ENCODE data around the gene RABGGTB.
"Not testable (repeated sequence)": the region's sequence is repeated elsewhere in the genome, so short reads cannot be mapped to it uniquely, and the experiment has no call there.

RABGGTB gene

DNA sequence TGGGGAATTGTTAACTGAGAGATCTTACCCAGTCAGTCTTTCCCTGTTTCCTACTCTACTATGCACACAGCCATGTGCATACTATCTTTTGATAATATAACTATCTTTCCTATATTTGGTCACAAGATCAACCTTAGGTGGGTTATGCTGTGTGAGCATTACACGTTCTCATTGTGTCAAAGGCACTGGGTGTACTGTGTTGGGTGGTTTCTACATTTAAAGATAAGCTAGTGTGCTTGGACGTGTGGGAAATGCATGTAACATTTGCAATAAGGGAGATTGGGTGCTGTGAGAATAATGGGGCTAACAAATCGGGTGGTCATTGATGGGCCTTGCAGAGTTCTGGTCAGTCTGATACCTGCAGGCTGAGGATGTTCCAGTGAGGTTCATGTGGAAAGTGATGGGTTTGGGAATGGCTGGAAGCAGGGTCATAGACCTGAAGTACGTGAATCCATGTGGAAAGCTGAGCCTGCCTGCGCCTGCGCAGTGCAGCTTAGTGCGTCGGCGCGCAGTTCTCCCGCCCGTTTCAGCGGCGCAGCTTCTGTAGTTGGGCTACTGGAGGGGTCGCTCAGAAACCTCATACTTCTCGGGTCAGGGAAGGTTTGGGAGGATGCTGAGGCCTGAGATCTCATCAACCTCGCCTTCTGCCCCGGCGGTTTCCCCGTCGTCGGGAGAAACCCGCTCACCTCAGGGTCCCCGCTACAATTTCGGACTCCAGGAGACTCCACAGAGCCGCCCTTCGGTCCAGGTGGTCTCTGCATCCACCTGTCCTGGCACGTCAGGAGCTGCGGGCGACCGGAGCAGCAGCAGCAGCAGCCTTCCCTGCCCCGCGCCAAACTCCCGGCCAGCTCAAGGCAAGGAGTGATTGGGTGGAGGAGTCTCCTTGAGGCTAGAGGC is 10.6 kb downstream of the RABGGTB start, which contains the start of gene MSH4:
MSH4 (plus strand) TSS at position 507 of the 897 bp plus-strand sequence; CDS start at position 611, 104 bp downstream.
- DNase-seq, result no peak

DNA sequence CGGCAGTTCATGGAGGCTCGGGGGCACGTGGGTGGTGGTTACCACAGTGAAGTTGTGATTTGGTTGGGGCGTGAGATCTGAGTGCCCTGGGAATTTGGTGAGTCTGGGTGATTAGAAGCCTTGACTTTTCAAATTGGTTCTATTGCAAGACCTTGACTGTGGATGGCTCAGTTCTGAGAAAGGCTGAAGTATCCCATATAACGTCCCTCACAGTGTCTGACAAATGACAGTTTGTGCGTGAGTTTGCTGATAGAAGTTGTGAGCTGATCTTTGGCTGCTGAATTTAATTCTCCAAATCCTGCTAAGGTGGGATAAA is 11.2 kb downstream of the RABGGTB start:
- no peak for DNase-seq

DNA sequence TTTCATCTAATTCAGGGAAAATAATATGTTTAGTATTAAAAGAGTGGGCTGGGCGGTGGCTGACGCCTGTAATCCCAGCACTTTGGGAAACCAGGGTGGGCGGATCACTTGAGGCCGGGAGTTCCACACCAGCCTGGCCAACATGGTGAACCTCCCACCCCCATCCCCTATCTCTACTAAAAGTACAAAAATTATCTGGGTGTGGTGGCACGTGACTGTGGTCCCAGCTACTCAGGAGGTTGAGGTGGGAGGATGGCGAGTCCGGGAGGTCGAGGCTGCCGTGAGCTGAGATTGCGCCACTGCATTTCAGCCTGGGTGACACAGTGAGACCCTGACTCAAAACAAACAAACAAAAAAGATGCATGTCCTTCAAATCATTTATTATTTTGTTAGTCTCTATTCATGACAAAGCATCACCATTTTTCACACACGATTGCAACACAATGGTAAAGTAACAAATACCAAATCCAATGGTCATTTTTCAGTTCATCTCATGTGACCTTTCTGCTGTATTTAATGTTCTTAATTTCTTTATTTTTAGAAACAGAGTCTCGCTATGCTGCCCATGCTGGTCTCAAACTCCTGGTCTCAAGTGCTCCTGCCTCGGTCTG is 11.7 kb downstream of the RABGGTB start:
- no peak for DNase-seq

DNA sequence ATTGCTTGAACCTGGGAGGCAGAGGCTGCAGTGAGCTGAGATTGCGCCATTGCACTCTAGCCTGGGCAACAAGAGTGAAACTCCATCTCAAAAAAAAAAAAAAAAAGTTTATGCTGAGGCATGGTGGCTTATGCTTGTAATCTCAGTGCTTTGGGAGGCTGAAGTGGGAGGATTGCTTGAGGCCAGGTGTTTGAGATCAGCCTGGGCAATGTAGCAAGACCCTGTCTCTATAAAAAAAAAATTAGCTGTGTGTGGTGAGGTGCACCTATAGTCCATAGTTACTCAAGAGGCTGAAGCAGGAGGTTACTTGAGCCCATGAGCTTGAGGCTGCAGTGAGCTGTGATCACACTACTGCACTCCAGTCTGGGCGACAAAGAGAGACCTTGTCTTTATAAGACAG is 15.4 kb downstream of the RABGGTB start:
- DNase-seq, result not testable (repeated sequence)

DNA sequence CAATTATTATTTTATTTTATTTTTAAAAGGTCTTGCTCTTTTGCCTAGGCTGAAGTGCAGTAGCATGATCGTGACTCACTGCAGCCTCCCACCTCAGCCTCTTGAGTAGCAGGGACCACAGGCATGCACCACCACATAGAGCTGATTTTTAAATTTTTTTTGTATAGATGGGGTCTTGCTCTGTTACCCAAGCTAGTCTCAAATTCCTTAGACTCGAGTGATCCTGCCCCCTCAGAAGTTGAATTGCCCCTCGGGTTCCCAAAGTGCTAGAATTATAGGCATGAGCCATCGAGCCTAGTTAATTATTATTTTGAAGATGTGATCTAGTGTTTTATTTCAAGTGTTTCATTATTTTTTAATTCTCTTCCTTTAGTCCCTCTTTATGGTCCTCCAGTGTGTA is 22.9 kb downstream of the RABGGTB start:
- no peak for DNase-seq

DNA sequence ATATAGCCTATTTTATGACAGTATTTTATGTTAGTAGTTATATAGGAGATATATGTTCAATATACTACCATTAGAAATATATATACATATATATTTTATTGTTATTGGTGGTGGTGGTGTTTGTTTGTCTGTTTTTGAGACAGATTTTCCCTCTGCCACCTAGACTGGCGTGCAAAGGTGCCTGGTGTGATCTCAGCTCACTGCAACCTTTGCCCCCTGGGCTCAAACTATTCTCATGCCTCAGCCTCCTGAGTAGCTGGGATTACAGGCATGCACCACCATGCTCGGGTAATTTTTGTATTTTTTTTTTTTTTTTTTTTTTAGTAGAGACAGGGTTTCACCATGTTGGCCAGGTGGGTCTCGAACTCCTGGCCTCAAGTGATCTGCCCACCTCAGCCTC is 24.1 kb downstream of the RABGGTB start:
- DNase-seq, result not testable (repeated sequence)

DNA sequence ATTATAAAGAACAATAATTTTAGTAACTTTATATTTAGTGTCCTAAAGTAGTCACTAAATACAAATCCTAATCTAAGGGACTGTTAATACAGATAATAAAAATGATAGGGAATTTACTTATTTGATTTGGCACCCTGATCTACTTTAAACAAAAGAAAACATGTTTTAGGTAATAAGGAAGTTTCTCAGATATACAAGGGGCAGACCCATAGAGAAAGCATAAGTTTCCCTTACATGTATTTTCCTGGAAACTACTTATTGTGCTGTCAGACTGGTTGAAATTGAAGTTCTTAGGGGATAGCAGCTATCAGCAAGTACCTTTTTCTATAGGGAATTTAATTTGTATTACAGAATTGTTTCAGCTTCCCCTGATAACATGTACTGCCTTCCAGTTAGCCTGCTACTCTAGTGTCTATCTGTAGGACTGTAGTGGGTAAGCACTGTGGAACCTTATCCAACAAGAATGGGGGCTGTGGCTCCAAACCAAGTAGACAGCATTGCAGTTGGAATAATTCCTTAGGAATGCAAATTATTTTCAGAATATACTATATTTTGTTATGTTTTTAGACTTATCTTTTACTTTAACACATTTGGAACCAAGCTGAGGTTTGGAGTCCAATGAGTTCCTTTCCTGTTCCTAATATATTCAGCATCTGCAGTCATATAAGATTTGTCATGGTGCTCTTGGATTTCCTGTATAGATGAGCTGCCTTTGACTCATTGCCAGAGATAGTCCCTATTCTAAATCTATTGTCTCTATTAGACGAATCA is 25.3 kb downstream of the RABGGTB start:
- no peak for DNase-seq

DNA sequence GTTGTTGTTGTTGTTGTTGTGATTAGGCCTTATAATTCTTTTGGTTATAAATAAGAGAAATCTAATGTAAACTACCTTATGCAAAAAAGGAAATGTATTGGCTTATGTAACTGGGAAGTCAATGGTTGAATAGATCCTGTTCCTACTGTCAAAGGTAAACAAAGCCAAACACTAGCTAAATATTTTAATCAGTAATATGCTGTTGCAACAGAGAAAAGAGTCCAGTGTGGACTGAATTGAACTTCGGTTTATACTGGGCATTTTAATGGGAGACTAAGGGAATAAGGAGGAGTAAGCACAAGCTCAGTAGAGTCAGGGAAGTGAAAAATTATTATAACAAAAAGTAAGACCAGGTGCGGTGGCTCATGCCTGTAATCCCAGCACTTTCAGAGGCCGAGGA is 26.0 kb downstream of the RABGGTB start:
- DNase-seq, result no peak

DNA sequence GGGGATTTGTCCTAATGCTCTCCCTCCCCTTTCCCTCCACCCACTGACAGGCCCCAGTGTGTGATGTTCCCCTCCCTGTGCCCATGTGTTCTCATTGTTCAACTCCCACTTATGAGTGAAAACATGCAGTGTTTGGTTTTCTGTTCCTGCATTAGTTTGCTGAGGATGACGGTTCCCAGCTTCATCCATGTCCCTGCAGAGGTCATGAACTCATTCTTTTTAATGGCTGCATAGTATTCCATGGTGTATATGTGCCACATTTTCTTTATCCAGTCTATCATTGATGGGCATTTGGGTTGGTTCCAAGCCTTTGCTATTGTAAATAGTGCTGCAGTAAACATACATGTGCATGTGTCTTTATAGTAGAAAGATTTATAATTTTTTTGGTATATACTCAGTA is 37.5 kb downstream of the RABGGTB start:
- DNase-seq, result not testable (repeated sequence)

DNA sequence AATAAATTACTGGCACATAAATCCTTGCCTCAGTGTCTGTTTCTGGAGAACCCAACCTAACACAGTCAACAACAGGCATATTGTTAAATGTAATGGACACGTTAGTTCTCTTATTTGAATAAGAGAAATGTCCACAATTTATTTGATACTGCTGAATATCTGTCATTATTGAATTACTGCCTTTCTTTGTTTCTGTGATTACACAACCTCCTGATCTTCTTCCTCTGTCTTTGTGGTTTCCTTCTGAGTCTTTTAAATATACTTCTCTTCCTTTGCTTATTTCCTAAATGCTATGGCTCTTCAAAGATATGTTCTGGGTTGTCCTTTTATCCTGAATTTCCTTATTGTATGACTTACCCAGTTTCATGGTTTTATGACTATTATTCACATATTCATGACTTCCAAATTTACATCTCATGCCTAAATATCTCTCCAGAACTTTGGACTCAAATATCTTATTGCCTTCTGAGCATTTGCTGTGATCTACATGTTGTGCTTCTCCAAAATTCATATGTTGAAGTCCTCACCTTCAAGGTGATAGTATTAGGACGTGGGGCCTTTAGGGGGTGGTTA is 50.6 kb downstream of the RABGGTB start:
- no peak for DNase-seq

DNA sequence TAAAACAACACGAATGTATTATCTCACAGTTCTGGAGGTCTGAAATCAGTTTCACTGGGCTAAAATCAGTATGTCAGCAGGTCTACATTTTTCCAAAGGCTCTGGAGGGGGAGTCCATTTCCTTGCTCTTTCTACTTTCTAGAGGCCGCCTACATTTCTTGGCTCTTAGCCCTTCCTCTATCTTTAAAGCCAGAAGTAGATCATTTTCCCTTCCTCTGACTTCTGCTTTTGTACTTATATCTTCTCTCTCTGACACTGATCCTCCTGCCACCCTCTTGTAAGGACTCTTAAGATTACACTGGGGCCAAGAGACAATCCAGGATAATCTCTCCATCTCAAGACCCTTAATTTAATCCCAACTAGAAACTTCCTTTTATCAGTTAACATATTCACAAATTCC is 52.0 kb downstream of the RABGGTB start:
- no peak for DNase-seq

DNA sequence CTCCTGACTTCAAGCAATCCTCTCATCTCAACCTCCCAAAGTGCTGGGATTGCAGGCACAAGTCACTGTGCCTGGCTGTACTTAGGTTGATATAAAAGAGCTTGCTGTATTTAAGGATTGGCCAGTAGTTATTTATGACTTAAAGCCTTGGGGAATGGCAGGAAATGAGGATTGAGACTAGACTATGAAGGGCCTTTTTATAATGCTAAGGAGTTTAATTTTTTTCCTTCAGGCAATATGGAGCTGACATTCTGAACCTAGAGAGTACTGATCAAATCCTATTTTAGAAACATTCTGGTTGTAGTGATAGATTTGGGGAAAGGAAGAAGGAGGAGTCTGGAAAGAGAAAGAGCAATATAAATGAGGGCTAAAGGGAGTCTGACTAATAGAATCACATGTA is 55.4 kb downstream of the RABGGTB start:
- DNase-seq, result no peak

Measured in stimulated activated CD4-positive, alpha-beta T cell treated with anti-CD3 and anti-CD28 coated beads, Interleukin-4, amount 100 ng/mL, for 4 hours (primary cell).